Central memory CD8-positive, alpha-beta T cell (primary cell): ENCODE data around the gene TUBAL3.

Experiments
- ATAC-seq: fragments of 150-1000 bp; cut with Tn5 transposase; replicated peaks from 2 replicates; pipeline ENCODE4 v1.10.0; 2022; ENCODE audit warnings: mild to moderate bottlenecking, moderate FRiP score, moderate number of reproducible peaks; ENCODE audit not compliant: poor library complexity, severe bottlenecking; ENCODE audit errors: extremely low read depth
- DNase-seq, 2 donors: peaks; one replicate each; pipeline ENCODE4 v3.0.0; 2021; ENCODE audit warnings: low spot score in 2 of 2
- H3K27ac Mint-ChIP-seq: one replicate; pipeline ENCODE4 v1.8.0; 2022; ENCODE audit warnings: low read depth, mild to moderate bottlenecking, moderate library complexity, mixed read lengths
- H3K27me3 Mint-ChIP-seq: one replicate; pipeline ENCODE4 v1.8.0; 2022; ENCODE audit warnings: mixed read lengths
- H3K36me3 Mint-ChIP-seq: one replicate; pipeline ENCODE4 v1.8.0; 2022; ENCODE audit warnings: mild to moderate bottlenecking, moderate library complexity, mixed read lengths; ENCODE audit not compliant: insufficient read depth
- H3K4me1 Mint-ChIP-seq: one replicate; pipeline ENCODE4 v1.8.0; 2022; ENCODE audit warnings: mixed read lengths
- H3K4me3 Mint-ChIP-seq: one replicate; pipeline ENCODE4 v1.8.0; 2022; ENCODE audit warnings: mild to moderate bottlenecking, moderate library complexity, mixed read lengths
- H3K9me3 Mint-ChIP-seq: one replicate; pipeline ENCODE4 v1.8.0; 2022; ENCODE audit warnings: mixed read lengths

TUBAL3 gene

GRCh38 chr10:5404208-5405041, at the start of gene TUBAL3:
TUBAL3 (minus strand) TSS chr10:5404828; CDS start chr10:5404792, 36 bp downstream.
- Mint-ChIP-seq H3K36me3 (peaks cover 1% of the 10 kb centered on the region), H3K9me3 (no peaks in the 10 kb centered on the region), H3K4me1 (no peaks in the 10 kb centered on the region), H3K27me3 (peaks cover 29% of the 10 kb centered on the region), H3K4me3 (no peak within 1 kb of the TSS), H3K27ac (no peak within 1 kb of the TSS)
- DNase-seq (no peak), ATAC-seq (no peak)

DNA sequence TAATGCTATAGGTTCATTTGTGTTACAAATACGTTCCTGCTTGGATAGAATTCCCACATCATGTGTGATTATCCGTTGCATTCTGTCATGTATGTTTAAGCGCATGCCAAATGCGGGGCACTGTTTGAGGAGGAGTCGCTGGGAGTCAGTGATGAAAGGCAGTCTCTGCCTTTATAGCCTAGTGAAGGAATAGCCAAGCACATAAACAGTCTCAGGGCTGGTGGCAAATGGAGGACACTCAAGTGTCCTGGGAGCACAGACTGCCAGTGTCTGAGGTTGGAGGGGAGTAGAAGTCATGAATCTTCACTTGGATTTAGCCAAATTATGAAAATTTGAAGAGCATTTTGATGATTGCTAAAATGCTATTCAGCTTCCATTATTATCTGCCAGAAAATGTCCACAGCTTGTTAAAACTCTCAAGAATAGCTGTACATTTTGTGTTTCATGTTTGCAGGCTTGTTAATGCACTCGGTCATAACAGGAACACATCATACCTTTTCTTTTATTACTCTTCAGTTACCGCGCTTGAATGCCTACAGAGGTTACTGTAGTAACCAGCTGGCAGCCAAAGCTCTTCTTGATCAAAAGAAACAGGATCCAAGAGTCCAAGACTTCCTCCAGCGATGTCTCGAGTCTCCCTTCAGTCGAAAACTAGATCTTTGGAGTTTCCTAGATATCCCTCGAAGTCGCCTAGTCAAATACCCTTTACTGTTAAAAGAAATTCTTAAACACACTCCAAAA, 49.3 kb upstream of the TUBAL3 start:
- DNase-seq (no peak), ATAC-seq (no peak)
- Mint-ChIP-seq H3K4me1 (no peaks in the 10 kb centered on the region), H3K9me3 (no peaks in the 10 kb centered on the region), H3K27ac (no peak overlapping the region), H3K4me3 (no peak overlapping the region), H3K27me3 (no peaks in the 10 kb centered on the region), H3K36me3 (peaks cover 5% of the 10 kb centered on the region)

- no peak overlapping the region for H3K27ac Mint-ChIP-seq
- no peaks in the 10 kb centered on the region for H3K27me3 Mint-ChIP-seq
- peaks cover 11% of the 10 kb centered on the region for H3K4me1 Mint-ChIP-seq
- no peak overlapping the region for H3K4me3 Mint-ChIP-seq
- H3K9me3 Mint-ChIP-seq = no peaks in the 10 kb centered on the region
- H3K36me3 Mint-ChIP-seq = peaks cover 2% of the 10 kb centered on the region
- DNase-seq = no peak
- ATAC-seq = no peak
Measured at GRCh38 chr10:5450605-5451384, 46.2 kb upstream of the TUBAL3 start.

GRCh38 chr10:5449823-5450222, 45.2 kb upstream of the TUBAL3 start:
- no peak overlapping the region for H3K4me3 Mint-ChIP-seq
- H3K9me3 Mint-ChIP-seq = no peaks in the 10 kb centered on the region
- no peak overlapping the region for H3K27ac Mint-ChIP-seq
- H3K27me3 Mint-ChIP-seq = no peaks in the 10 kb centered on the region
- no peak for ATAC-seq
- H3K4me1 Mint-ChIP-seq = peaks cover 11% of the 10 kb centered on the region
- DNase-seq = no peak
- peaks cover 2% of the 10 kb centered on the region for H3K36me3 Mint-ChIP-seq

GRCh38 chr10:5449227-5449626, 44.6 kb upstream of the TUBAL3 start:
- no peak for ATAC-seq
- Mint-ChIP-seq H3K4me3 (no peak overlapping the region), H3K27ac (no peak overlapping the region)

DNA sequence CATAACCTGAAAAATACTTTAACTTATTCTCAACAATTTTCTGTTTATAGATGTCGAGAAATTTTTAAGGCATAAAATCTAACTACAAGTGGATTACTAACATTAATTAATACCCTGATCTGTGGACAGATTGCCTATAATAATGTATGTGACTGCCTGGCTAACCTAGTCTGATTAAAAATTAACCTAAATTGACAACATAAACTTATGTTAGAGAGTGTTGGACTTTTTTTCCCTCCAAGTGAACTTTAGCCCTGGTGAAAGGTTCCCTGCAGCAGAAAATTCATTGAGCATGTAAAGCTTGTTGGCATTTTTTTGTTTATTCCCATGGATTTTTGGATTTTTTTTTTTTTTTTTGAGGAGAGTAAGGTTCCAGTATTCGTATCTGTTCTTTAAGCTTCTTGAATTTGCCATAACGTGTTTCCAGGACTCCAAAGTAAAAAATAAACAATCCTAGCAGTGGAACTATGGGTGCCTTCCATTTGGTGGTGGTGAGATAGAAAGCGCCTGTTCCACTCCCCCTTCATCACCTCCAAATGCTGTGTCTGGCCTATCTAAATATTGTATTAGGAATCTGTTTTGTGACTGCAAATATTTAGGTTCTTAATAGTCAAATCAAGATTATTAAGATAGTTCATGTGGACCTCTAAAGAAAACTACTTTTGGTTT, 43.8 kb upstream of the TUBAL3 start:
- Mint-ChIP-seq H3K4me3 (no peak overlapping the region), H3K27ac (no peak overlapping the region), H3K27me3 (no peaks in the 10 kb centered on the region), H3K36me3 (peaks cover 2% of the 10 kb centered on the region), H3K4me1 (peaks cover 11% of the 10 kb centered on the region), H3K9me3 (no peaks in the 10 kb centered on the region)
- ATAC-seq = no peak
- no peak for DNase-seq

More at GRCh38 chr10:5449227-5449626, 44.6 kb upstream of the TUBAL3 start:
- no peak for DNase-seq
- Mint-ChIP-seq H3K9me3 (no peaks in the 10 kb centered on the region), H3K4me1 (peaks cover 11% of the 10 kb centered on the region), H3K27me3 (no peaks in the 10 kb centered on the region), H3K36me3 (peaks cover 2% of the 10 kb centered on the region)

DNA sequence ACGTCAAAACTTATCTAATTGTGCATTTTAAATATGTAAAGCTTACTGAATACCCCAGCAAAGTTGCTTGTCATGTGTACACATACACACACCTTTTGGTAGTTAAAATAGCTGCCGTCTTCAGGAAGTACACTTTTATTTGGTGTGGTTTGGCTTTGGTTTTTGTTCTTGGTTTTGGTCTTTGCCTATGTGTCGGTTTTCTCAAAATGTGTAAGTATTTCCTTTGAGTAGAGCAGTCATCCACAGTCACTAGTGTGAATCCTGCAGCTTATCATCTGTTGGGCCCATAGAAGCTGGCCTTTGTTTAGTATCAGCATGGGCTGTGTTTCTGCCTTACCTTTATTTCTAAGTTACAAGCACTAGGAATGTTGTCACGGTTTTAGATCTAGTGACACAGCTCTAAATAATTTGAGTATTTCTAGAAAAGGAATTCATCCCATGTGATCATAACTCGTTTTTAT, 43.0 kb upstream of the TUBAL3 start:
- ATAC-seq (peak; percentile 55), DNase-seq (no peak)
- no peaks in the 10 kb centered on the region for H3K9me3 Mint-ChIP-seq
- H3K27me3 Mint-ChIP-seq = no peaks in the 10 kb centered on the region
- H3K27ac Mint-ChIP-seq = no peak overlapping the region
- peak overlapping the region; percentile 10 for H3K4me3 Mint-ChIP-seq
- H3K4me1 Mint-ChIP-seq = peaks cover 11% of the 10 kb centered on the region
- peaks cover 1% of the 10 kb centered on the region for H3K36me3 Mint-ChIP-seq

- Mint-ChIP-seq H3K9me3 (no peaks in the 10 kb centered on the region), H3K27ac (no peak overlapping the region), H3K4me1 (peaks cover 11% of the 10 kb centered on the region), H3K27me3 (no peaks in the 10 kb centered on the region), H3K36me3 (peaks cover 1% of the 10 kb centered on the region), H3K4me3 (peak overlapping the region; percentile 10)
- ATAC-seq (no peak), DNase-seq (no peak)
Measured at GRCh38 chr10:5447056-5447455, 42.4 kb upstream of the TUBAL3 start.

- Mint-ChIP-seq H3K27ac (no peak overlapping the region), H3K9me3 (no peaks in the 10 kb centered on the region), H3K4me3 (peak overlapping the region; percentile 67), H3K36me3 (peaks cover 1% of the 10 kb centered on the region), H3K27me3 (no peaks in the 10 kb centered on the region), H3K4me1 (peaks cover 11% of the 10 kb centered on the region)
- DNase-seq = peak; percentile 26 to 35
- peak; percentile 47 for ATAC-seq
Measured at GRCh38 chr10:5446390-5446926, 41.8 kb upstream of the TUBAL3 start.

DNA sequence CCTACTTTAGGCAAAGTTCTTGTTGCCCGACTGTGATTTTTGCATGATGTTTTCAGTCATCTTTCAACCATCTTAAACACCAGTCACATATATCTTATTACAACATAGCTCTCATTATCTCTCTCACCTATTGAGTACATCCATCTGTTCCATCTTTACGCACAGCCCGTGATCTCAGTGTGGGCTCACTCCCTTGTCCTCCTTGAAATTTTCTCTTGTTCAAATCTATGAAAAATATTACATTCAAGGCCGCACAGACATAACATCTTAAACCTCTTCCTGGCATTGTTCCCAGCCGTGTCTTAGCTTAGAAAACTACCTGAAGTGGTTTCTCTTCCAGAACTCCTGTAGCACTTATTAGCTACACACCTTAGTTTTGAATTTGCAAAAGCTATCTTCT, 40.4 kb upstream of the TUBAL3 start:
- H3K36me3 Mint-ChIP-seq = peaks cover 1% of the 10 kb centered on the region
- no peak overlapping the region for H3K4me3 Mint-ChIP-seq

DNA sequence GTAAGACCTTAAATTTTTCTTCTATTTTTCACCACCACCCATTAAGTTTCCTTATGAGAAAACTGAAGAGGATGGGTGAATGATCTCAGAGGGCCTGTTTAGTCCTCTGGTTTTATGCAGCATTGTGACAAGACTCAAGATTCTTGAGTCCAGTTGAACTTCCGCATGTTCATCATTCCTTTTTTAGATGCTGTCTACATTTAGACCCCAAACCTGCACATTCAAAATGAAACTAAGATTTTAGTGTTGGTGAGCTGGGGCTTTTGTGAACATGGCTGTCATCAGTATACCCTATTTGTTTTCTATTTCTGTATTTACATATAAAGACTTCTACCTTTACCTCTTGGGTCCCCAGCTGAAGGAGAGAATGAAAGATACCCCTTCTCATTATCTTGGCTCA, 38.8 kb upstream of the TUBAL3 start:
- ATAC-seq = no peak
- Mint-ChIP-seq H3K4me3 (no peak overlapping the region), H3K4me1 (peaks cover 11% of the 10 kb centered on the region), H3K27me3 (no peaks in the 10 kb centered on the region), H3K9me3 (no peaks in the 10 kb centered on the region), H3K27ac (no peak overlapping the region), H3K36me3 (peaks cover 1% of the 10 kb centered on the region)
- no peak for DNase-seq

More for the DNA sequence above, 40.4 kb upstream of the TUBAL3 start:
- no peak overlapping the region for H3K27ac Mint-ChIP-seq
- H3K4me1 Mint-ChIP-seq = peaks cover 11% of the 10 kb centered on the region
- no peak for ATAC-seq
- no peak for DNase-seq
- no peaks in the 10 kb centered on the region for H3K27me3 Mint-ChIP-seq
- no peaks in the 10 kb centered on the region for H3K9me3 Mint-ChIP-seq

DNA sequence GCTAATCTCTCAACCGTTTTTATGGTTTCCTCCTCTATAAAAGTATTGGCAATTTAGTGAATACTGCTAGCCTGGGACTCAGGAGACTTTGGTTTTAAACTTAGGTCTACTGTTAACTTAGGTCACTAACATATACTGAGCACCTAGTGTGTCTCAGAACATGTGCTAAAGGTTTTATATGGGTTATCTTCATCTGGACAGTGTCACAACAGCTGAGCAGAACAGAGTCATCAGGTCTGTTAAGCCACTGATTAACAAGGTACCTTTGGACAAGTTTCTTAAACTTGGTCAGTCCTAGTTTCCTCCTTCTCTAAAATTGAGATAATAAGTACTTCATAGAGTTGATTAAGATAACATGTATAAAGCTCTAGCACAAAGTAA, 38.4 kb upstream of the TUBAL3 start:
- no peak for ATAC-seq
- Mint-ChIP-seq H3K4me1 (peaks cover 11% of the 10 kb centered on the region), H3K9me3 (no peaks in the 10 kb centered on the region), H3K27ac (no peak overlapping the region), H3K36me3 (peaks cover 1% of the 10 kb centered on the region), H3K27me3 (no peaks in the 10 kb centered on the region), H3K4me3 (no peak overlapping the region)
- DNase-seq = no peak
